Putamen (tissue), 1 donor: ENCODE data around the gene TCEA3.

Source experiments
- DNase-seq: peaks from one replicate; pipeline ENCODE4 v3.0.0-alpha.2; 2016; ENCODE audit warnings: low spot score

The TCEA3 gene

GRCh38 chr1:23367791-23368561 lies 56.6 kb downstream of the TCEA3 start:
- peak; percentile 99 for DNase-seq

DNA sequence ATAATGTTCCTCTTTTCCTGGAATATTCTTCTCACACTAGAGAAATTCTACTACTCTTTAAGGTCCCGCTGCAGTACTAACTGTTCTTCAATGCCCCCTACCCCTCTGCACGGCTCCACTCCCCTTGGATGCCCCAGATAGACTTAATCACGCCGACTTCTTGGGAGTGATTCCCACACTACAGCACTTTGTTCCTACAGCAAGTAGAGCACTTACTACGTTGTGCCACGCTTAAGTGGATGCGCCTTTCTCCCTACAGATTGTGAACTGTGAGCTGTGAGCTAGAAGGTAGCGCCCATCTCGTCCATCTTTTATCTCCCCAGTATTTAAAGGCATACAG lies 57.1 kb downstream of the TCEA3 start:
- no peak for DNase-seq

DNA sequence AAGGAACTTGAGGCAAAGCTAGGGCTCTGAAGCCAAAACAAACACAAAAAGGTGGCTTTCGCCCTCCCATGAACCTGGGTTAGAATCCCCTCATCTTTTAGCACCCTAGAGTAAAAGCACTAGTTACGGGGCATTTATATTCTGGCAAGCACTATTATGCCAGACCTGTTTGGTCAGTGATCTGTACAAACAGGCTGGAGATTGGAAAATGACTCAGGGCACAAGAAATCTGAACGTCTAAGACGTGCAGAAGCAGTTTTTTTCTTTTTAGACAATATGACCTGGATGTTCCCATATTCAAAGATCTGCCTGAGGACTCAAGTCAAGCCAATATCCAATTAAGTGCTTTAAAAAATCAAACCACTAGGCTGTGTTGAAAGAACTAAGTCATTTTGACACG lies 58.0 kb downstream of the TCEA3 start:
- no peak for DNase-seq

DNA sequence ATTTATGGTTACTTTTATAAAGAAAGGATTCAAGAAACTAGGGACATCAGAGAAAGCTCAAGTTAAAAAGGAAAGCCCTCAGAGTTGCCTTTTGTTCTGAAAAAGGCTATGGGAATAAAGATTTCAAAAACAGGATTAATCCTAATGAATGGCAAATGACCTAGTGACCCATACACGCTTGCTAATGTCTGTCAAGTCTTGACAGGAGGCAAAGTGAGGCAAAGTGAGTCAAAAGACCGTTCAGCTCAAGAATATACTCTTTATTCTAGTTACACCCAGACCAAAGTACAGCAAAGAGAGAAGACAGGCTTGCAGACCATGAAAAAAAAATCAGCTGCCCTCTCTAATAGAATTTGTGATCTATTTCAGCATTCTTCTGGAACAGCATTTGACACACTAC lies 58.4 kb downstream of the TCEA3 start:
- no peak for DNase-seq

- DNase-seq = no peak
Measured at GRCh38 chr1:23362218-23362713, 62.3 kb downstream of the TCEA3 start.

- no peak for DNase-seq
Measured at GRCh38 chr1:23358310-23358875, 66.2 kb downstream of the TCEA3 start.

DNA sequence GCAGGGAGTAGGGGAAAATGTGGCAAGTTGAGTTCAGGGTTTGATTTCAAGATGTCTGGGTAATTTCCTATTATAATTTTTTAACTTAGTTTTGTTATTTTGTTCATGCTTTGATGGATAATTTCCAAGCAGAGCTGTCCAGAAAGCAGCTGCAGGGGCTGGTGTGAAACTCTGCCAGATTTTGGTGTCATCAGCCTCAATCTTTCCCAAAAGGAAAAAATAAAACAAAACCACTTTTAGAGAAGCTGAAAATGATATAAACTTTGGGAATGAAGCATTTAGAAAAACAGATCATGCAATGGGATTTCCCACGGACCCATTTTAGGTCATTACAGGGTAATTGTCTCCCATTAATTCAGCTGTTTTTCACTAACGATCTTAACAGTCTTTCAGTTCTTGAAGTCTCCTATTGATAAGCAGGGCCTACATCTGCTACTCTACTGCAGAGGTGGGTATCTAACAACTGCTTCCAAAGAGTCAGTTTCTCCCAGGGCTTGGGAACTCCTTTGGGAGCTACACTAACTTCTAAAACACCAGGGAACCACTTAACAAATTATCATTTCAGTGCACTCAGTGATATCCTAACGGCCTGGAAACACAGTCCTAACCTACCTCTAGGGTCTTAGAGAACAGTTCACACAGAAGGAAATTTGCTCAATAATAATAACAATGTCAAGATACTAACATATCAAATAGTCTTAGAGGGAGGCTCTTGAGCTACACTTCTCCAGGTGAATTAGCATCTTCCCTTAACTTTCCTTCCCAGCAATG lies 67.2 kb downstream of the TCEA3 start:
- DNase-seq = no peak

DNA sequence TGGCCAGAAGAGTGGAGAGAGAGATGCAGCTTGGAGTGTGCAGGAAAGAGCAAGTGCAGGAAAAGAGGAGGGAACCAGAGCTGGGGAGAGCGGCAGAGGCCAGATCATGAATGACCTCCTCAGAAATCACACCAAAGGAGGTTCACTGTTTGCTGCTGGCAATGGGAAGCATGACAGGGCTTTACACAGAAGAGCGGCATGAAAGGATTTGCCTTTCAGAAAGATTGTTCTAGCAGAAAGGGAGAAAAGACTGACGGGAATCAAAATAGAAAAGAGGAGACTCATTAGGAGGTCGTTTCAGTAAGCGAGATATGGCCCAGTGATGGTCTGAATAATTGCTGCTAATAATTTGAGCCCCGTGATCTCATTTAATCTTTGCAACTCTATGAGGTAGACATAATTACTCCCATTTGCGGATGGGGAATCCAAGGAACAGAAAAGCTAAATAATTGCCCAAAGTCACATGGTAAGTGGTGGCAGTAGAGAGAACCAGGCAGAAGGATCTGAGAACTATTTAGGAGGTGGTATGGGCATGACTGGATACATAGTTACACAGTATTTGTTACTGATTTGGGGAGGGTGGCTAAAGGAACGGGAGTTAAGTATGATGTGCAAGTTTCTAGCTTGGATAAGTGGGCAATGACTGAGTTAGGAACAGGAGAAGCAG lies 67.9 kb downstream of the TCEA3 start:
- no peak for DNase-seq

- no peak for DNase-seq
Measured at GRCh38 chr1:23354245-23354644, 70.3 kb downstream of the TCEA3 start.

- DNase-seq = no peak
Measured at GRCh38 chr1:23352096-23352695, 72.4 kb downstream of the TCEA3 start.

- DNase-seq = no peak
Measured at GRCh38 chr1:23345920-23346319, 78.6 kb downstream of the TCEA3 start.

GRCh38 chr1:23344987-23345472 lies 79.5 kb downstream of the TCEA3 start:
- DNase-seq = no peak

DNA sequence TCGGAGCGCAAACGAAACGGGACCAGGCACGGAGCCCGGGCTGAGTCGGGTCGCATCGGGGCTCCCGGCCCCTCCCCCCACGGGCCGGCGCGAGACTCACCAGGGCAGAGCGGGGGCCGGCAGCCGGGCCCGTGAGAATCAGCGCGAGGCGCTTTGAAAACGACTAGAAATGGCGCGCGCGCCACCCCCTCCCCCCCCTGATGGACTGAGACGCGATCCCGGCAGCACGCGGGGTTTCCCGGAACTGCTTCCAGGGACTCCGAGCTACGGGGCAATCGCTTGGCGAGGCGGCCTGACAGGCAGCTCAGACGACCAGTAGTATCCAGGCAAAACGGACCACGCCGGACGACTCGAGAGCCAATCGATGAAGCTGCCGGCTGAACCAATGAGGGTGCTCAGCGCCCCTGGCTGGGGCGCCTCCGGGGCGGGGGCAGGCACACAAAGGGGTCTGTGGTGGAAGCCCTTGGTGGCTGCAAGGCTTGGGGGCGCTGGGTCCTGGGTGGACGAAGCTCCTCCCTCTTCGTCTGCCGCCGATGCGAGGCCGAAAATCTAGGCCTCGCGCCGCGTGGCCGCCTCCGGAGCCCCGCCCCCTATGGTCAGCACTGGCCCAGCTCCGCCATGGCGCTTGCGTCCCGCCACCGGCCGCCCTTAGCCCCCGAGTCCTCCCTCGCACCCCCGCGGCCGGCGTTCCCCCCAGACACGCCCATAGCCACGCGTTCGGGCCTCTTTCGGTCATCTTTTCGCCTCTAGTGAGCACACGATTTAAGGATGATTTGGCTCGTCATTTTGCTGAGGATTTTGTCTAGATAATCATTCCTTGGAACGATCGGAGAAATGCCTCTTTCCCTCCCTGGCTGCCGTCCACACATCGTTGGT lies 80.2 kb downstream of the TCEA3 start, which contains the start of gene HNRNPR:
Gene HNRNPR (minus strand): TSS at position 174 of the 876 bp plus-strand sequence. CDS start 3,276 bp downstream, outside the sequence.
- peak; percentile 100 for DNase-seq

DNA sequence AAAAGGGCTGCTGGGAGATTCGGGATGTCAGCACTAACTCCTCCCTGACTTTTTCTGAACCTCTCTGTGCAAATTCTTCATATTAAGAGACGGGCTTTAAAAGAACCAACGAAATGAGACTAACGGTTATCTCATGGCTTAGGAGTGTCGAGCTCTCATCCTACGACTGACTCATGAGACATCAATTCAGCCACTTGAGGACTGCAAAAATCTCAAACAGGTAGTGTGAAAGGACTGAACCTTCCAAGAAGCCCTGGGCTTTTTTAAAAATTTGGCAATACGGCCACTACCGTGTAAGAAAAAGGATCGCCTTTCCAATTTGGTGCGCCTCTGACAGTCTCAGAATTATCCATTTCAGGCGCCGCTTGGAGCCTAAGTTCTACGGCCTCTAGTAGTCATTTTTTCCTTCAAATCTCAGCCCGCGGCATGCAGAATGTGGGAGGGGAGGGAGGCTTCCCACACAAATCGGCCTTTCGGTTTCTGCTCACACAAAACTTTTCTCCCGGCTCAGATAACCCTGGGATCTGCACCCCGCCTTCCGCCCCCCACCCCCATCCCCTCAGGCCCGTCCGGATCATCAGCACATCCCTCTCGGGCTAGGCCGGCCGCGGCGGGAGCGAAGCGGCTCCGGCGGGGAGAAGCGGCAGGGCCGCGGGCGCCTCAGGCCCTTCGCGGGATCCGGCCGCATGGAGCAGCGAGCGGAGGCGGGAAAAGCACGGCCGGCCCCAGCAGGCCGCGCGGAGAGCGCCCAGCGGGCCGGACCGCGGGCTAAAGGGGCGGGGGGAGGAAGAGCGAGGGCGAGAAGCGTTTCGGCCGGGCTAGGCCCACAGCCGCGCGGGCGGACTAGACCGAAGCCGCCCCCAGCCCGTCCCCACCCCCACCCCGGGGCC lies 81.1 kb downstream of the TCEA3 start:
- DNase-seq = peak; percentile 7

- DNase-seq = no peak
Measured at GRCh38 chr1:23341931-23342692, 82.4 kb downstream of the TCEA3 start.

- DNase-seq = no peak
Measured at GRCh38 chr1:23339632-23340031, 84.9 kb downstream of the TCEA3 start.

DNA sequence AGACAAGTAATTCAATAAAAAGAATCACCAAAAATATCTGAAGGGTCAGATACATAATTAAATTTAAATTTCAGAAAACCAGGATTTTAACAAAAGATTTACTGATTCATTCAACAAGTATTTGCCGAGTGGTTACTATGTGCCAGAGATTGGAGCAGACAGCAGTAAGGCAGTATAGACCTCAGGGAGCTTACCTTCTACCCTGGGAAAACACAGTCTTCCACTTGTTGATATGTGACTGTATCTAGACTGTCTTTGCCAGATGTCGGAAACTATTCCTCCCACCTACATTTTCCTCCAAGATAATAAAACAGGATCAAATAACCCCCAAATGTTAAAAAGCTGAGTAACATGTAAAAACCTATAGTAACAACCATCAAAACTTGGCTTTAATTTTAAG lies 86.7 kb downstream of the TCEA3 start:
- DNase-seq = no peak

- DNase-seq = no peak
Measured at GRCh38 chr1:23331713-23332112, 92.8 kb downstream of the TCEA3 start.
